ENCODE measurements around the gene TRIM25.

The TRIM25 gene

DNA sequence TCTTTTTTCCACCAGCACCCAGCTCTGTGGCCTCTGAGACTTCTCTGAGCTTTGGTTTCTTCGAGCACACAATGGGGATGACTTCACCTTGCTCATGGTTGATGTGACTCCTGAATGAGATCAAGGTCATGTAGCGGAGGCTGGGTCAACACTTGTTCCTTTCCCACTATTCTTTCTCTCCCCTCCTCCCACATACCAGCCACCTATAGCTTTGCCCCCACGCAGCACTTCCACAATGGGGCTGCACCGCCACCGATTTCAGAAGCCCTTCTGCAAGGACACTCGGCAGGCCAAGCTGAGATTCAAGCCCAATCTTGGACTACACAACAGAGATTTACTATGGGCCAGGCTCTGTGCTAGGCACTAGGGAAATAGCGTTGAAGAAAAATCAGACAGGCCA, 14.4 kb downstream of the TRIM25 start:
- Histone ChIP-seq H2BK15ac (ENCODE audit: low read length) (no peak overlapping the region), H3K36me3 (replicated peaks in 1 of 2; ENCODE audit: control insufficient read depth in 2 of 2, insufficient read depth in 2 of 2, low read length in 2 of 2) (peaks cover 6 to 31% of the 10 kb centered on the region in 2 donors), H2BK12ac (ENCODE audit: low read length) (no peak overlapping the region), H2AK5ac (ENCODE audit: low read depth, low read length) (no peak overlapping the region), H3K23ac (ENCODE audit: low read depth, low read length, poor library complexity) (no peak overlapping the region), H3K4me3 (ENCODE audit: low read length in 2 of 2) (no peak overlapping the region), H3K9ac (ENCODE audit: low read depth, low read length, poor library complexity) (no peak overlapping the region), H3K27me3 (ENCODE audit: control insufficient read depth in 3 of 3, insufficient read depth in 3 of 3, low read depth in 1 of 3, low read length in 3 of 3) (no peaks in the 10 kb centered on the region), H2BK5ac (ENCODE audit: low read length) (no peak overlapping the region), H4K8ac (ENCODE audit: low read depth, low read length) (no peak overlapping the region), H3K79me1 (ENCODE audit: low read depth, low read length) (no peaks in the 10 kb centered on the region), H3K18ac (ENCODE audit: low read length) (no peak overlapping the region), H3K14ac (ENCODE audit: low read length) (no peak overlapping the region), H2AFZ (ENCODE audit: low read length) (no peak overlapping the region), H3K4ac (ENCODE audit: low read length) (no peak overlapping the region), H4K91ac (ENCODE audit: low read depth, low read length, poor library complexity) (no peak overlapping the region), H3K4me2 (ENCODE audit: insufficient read depth, low read length, poor library complexity, severe bottlenecking) (no peak overlapping the region), H3K4me1 (ENCODE audit: control insufficient read depth in 2 of 2, insufficient read depth in 1 of 2, low read depth in 1 of 2, low read length in 2 of 2) (peaks cover 7 to 11% of the 10 kb centered on the region in 2 donors), H3K27ac (replicated peaks; ENCODE audit: low read length) (no peak overlapping the region), H3K9me3 (replicated peaks in 1 of 2; ENCODE audit: control insufficient read depth in 2 of 2, insufficient read depth in 1 of 2, low read depth in 1 of 2, low read length in 2 of 2) (peaks cover 0 to 14% of the 10 kb centered on the region in 2 donors), H2BK120ac (ENCODE audit: low read depth, low read length) (no peak overlapping the region)
- WGBS, 2 donors (ENCODE audit: extremely low coverage in 2 of 2, insufficient read length in 2 of 2, insufficient replicate concordance in 1 of 2): no CpG with 5 or more reads among the region's 7 CpGs
- DNase-seq (ENCODE audit: low spot score): no peak

DNA sequence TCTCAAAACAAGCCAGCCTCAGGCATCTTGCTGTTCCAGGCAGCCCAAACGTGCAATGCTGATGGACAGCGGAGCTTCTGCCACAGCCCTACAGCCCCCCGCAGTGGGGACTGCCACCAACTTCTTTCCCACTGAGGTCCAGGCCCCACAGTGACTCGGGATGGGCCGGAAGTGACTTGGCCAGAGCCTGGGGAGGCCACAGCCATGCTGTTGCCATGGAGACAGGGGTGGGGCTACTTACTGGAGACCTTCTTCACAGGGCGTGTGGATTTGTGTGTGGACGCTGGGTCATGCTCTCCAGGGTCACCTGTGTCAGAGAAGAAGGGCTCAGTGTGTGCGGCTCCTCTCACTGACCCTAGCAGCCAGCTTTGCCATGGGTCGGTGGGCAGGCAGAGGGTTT, 15.0 kb downstream of the TRIM25 start:
- no peak overlapping the region for H3K4me2 ChIP-seq (ENCODE audit: insufficient read depth, low read length, poor library complexity, severe bottlenecking)
- no peak overlapping the region for H3K27ac ChIP-seq (replicated peaks; ENCODE audit: low read length)
- H3K36me3 ChIP-seq (replicated peaks in 1 of 2; ENCODE audit: control insufficient read depth in 2 of 2, insufficient read depth in 2 of 2, low read length in 2 of 2): peaks cover 4 to 26% of the 10 kb centered on the region in 2 donors
- no peak overlapping the region for H3K9ac ChIP-seq (ENCODE audit: low read depth, low read length, poor library complexity)
- H3K79me1 ChIP-seq (ENCODE audit: low read depth, low read length): no peaks in the 10 kb centered on the region
- peaks cover 7 to 11% of the 10 kb centered on the region in 2 donors for H3K4me1 ChIP-seq (ENCODE audit: control insufficient read depth in 2 of 2, insufficient read depth in 1 of 2, low read depth in 1 of 2, low read length in 2 of 2)
- H2BK15ac ChIP-seq (ENCODE audit: low read length): no peak overlapping the region
- no peak overlapping the region for H2AFZ ChIP-seq (ENCODE audit: low read length)
- no peak overlapping the region for H2BK5ac ChIP-seq (ENCODE audit: low read length)
- no peak overlapping the region for H2AK5ac ChIP-seq (ENCODE audit: low read depth, low read length)
- no peak overlapping the region for H3K23ac ChIP-seq (ENCODE audit: low read depth, low read length, poor library complexity)
- DNase-seq (ENCODE audit: low spot score): no peak
- H3K9me3 ChIP-seq (replicated peaks in 1 of 2; ENCODE audit: control insufficient read depth in 2 of 2, insufficient read depth in 1 of 2, low read depth in 1 of 2, low read length in 2 of 2): peaks cover 0 to 9% of the 10 kb centered on the region in 2 donors
- H4K91ac ChIP-seq (ENCODE audit: low read depth, low read length, poor library complexity): no peak overlapping the region
- H4K8ac ChIP-seq (ENCODE audit: low read depth, low read length): no peak overlapping the region
- H3K14ac ChIP-seq (ENCODE audit: low read length): no peak overlapping the region
- H3K18ac ChIP-seq (ENCODE audit: low read length): no peak overlapping the region
- no peak overlapping the region for H2BK120ac ChIP-seq (ENCODE audit: low read depth, low read length)
- WGBS, 2 donors (ENCODE audit: extremely low coverage in 2 of 2, insufficient read length in 2 of 2, insufficient replicate concordance in 1 of 2): no CpG with 5 or more reads among the region's 9 CpGs
- no peak overlapping the region for H2BK12ac ChIP-seq (ENCODE audit: low read length)
- no peak overlapping the region for H3K4ac ChIP-seq (ENCODE audit: low read length)
- H3K27me3 ChIP-seq (ENCODE audit: control insufficient read depth in 3 of 3, insufficient read depth in 3 of 3, low read depth in 1 of 3, low read length in 3 of 3): no peaks in the 10 kb centered on the region
- H3K4me3 ChIP-seq (ENCODE audit: low read length in 2 of 2): no peak overlapping the region

DNA sequence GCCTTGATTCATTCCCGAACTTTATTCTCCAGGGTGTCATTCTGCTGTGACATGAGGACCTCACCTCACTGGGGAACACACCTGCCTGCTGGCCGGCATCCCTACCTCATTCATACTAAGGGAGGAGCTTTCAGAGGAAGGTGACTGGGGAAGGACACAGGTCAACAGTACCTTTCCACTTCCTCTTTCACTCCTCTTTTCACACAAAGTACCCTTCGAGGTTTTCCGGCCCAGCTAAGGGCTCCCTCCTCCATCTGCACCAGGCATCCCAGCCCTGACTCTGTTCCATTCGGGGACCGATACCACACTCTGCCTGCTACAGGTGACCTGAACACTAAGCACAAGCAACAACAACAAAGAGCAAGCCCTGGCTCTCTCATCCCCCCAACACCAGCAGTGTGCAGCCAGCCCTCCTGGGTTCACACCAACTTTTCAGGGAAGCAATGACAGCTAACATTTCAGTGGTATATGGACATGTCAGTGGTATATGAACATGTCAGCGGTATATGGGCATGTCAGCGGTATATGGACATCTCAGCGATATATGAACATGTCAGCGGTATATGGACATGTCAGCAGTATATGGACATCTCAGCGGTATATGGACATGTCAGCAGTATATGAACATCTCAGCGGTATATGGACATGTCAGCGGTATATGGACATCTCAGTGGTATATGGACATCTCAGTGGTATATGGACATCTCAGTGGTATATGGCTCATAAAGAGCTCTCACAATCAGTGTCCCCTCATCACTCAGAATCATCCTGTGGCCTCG, 16.0 kb downstream of the TRIM25 start:
- Histone ChIP-seq H3K18ac (ENCODE audit: low read length) (no peak overlapping the region), H3K9me3 (replicated peaks in 1 of 2; ENCODE audit: control insufficient read depth in 2 of 2, insufficient read depth in 1 of 2, low read depth in 1 of 2, low read length in 2 of 2) (peaks cover 0 to 6% of the 10 kb centered on the region in 2 donors), H2BK5ac (ENCODE audit: low read length) (no peak overlapping the region), H3K4me3 (ENCODE audit: low read length in 2 of 2) (no peak overlapping the region), H2BK15ac (ENCODE audit: low read length) (no peak overlapping the region), H3K14ac (ENCODE audit: low read length) (no peak overlapping the region), H3K27ac (replicated peaks; ENCODE audit: low read length) (no peak overlapping the region), H2BK120ac (ENCODE audit: low read depth, low read length) (no peak overlapping the region), H3K4me2 (ENCODE audit: insufficient read depth, low read length, poor library complexity, severe bottlenecking) (no peak overlapping the region), H3K79me1 (ENCODE audit: low read depth, low read length) (no peaks in the 10 kb centered on the region), H2AFZ (ENCODE audit: low read length) (no peak overlapping the region), H3K36me3 (replicated peaks in 1 of 2; ENCODE audit: control insufficient read depth in 2 of 2, insufficient read depth in 2 of 2, low read length in 2 of 2) (peaks cover 4 to 21% of the 10 kb centered on the region in 2 donors), H3K23ac (ENCODE audit: low read depth, low read length, poor library complexity) (no peak overlapping the region), H2AK5ac (ENCODE audit: low read depth, low read length) (no peak overlapping the region), H3K9ac (ENCODE audit: low read depth, low read length, poor library complexity) (no peak overlapping the region), H3K4ac (ENCODE audit: low read length) (no peak overlapping the region), H4K91ac (ENCODE audit: low read depth, low read length, poor library complexity) (no peak overlapping the region), H3K4me1 (ENCODE audit: control insufficient read depth in 2 of 2, insufficient read depth in 1 of 2, low read depth in 1 of 2, low read length in 2 of 2) (peaks cover 7 to 11% of the 10 kb centered on the region in 2 donors), H2BK12ac (ENCODE audit: low read length) (no peak overlapping the region), H4K8ac (ENCODE audit: low read depth, low read length) (no peak overlapping the region), H3K27me3 (ENCODE audit: control insufficient read depth in 3 of 3, insufficient read depth in 3 of 3, low read depth in 1 of 3, low read length in 3 of 3) (no peaks in the 10 kb centered on the region)
- no CpG with 5 or more reads among the region's 14 CpGs for WGBS, 2 donors (ENCODE audit: extremely low coverage in 2 of 2, insufficient read length in 2 of 2, insufficient replicate concordance in 1 of 2)
- no peak for DNase-seq (ENCODE audit: low spot score)

DNA sequence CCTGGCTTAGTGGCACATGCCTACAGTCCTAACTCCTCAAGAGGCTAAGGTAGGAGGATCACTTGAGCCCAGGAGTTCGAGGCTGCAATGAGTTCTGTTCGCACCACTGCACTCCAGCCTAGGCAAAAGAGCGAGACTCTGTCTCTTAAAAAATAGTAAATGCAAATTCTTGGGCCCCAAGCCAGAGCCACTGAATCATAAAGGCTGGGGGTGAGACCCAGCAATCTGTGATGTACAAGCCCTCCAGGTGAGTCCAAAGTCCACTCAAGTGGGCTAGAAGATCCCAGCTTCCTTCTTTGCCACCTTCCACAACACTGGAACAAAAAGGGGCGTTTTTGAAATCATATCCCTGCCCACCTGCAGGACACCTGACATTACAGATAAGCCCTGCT, 16.9 kb downstream of the TRIM25 start:
- peaks cover 0 to 22% of the 10 kb centered on the region in 2 donors for H3K36me3 ChIP-seq (replicated peaks in 1 of 2; ENCODE audit: control insufficient read depth in 2 of 2, insufficient read depth in 2 of 2, low read length in 2 of 2)

More for the DNA sequence above, 16.9 kb downstream of the TRIM25 start:
- H3K4ac ChIP-seq (ENCODE audit: low read length): no peak overlapping the region
- WGBS, 2 donors (ENCODE audit: extremely low coverage in 2 of 2, insufficient read length in 2 of 2, insufficient replicate concordance in 1 of 2): no CpG with 5 or more reads among the region's 4 CpGs
- no peak overlapping the region for H4K8ac ChIP-seq (ENCODE audit: low read depth, low read length)
- H2AK5ac ChIP-seq (ENCODE audit: low read depth, low read length): no peak overlapping the region
- no peak overlapping the region for H2BK5ac ChIP-seq (ENCODE audit: low read length)
- no peak overlapping the region for H3K23ac ChIP-seq (ENCODE audit: low read depth, low read length, poor library complexity)
- no peak overlapping the region for H2BK12ac ChIP-seq (ENCODE audit: low read length)
- H3K4me2 ChIP-seq (ENCODE audit: insufficient read depth, low read length, poor library complexity, severe bottlenecking): no peak overlapping the region
- no peak overlapping the region for H2BK15ac ChIP-seq (ENCODE audit: low read length)
- no peak overlapping the region for H3K9ac ChIP-seq (ENCODE audit: low read depth, low read length, poor library complexity)
- peaks cover 7 to 11% of the 10 kb centered on the region in 2 donors for H3K4me1 ChIP-seq (ENCODE audit: control insufficient read depth in 2 of 2, insufficient read depth in 1 of 2, low read depth in 1 of 2, low read length in 2 of 2)
- H4K91ac ChIP-seq (ENCODE audit: low read depth, low read length, poor library complexity): no peak overlapping the region
- H2BK120ac ChIP-seq (ENCODE audit: low read depth, low read length): no peak overlapping the region
- no peaks in the 10 kb centered on the region for H3K79me1 ChIP-seq (ENCODE audit: low read depth, low read length)
- no peaks in the 10 kb centered on the region for H3K9me3 ChIP-seq (replicated peaks in 1 of 2; ENCODE audit: control insufficient read depth in 2 of 2, insufficient read depth in 1 of 2, low read depth in 1 of 2, low read length in 2 of 2)
- H2AFZ ChIP-seq (ENCODE audit: low read length): no peak overlapping the region
- no peak overlapping the region for H3K14ac ChIP-seq (ENCODE audit: low read length)
- no peak overlapping the region for H3K4me3 ChIP-seq (ENCODE audit: low read length in 2 of 2)
- DNase-seq (ENCODE audit: low spot score): no peak
- no peak overlapping the region for H3K27ac ChIP-seq (replicated peaks; ENCODE audit: low read length)
- no peaks in the 10 kb centered on the region for H3K27me3 ChIP-seq (ENCODE audit: control insufficient read depth in 3 of 3, insufficient read depth in 3 of 3, low read depth in 1 of 3, low read length in 3 of 3)
- no peak overlapping the region for H3K18ac ChIP-seq (ENCODE audit: low read length)
